Loucy (cell line): ENCODE data around the gene CALML3.

Source experiments
- EZH2phosphoT487 ChIP-seq: fragments of 200-600 bp; IDR thresholded peaks from 2 replicates; pipeline ENCODE4 v1.6.1; 2018; ENCODE audit warnings: antibody characterized with exemption, mild to moderate bottlenecking, moderate library complexity, borderline replicate concordance
- TF ChIP-seq, protein P1 (sequence below): fragments of 200-600 bp; sonication (generic); conservative IDR thresholded peaks from 2 replicates; pipeline ENCODE4 v1.5.1; 2014; ENCODE audit warnings: mild to moderate bottlenecking, antibody characterized with exemption, low read length

DNA sequence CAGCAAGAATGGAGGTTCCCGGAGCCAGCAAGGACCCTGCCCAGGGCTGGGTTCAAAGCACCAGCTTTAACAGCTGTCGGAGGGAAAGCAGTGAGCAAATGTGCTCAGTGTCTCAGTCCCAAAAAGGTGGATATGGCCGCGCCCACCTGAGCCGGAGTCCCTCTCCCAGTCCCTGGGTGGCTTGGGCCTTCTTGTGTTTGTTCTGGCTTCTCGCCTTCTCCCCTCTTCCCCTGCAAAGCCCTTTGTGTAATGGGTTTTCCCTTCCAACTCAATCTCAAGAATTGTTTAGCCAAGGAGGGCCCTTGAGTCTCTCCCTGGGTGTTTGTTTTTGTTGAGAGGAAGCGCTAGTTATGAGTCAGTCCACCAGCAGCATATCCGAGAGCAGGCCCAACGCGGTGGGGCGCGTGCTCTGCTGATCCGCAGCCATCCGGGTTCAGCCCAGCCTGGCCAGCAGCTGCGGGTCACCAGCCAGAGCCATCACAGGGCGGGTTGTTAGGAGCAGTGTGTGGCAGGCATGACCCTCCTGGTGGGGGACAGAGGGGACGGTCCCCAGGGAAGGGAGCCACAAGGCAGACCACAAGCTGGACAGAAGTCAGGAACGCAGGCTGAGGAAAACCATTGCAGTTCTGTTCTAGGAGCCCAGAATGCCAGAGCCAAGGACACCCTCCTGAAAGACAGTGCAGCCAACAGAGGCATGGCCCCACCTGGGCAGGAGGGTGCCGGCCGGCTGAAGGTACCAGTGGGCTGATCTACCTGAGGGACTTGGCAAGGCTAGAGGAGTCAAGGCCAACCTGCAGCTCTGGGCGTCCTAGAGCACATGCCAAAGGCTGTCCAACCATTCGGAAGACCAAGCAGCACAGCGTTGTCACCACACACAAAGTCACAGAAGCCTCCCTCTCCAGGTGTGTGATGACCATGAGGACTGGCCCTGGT is 21.3 kb downstream of the CALML3 start:
- TF ChIP-seq, protein P1, sequence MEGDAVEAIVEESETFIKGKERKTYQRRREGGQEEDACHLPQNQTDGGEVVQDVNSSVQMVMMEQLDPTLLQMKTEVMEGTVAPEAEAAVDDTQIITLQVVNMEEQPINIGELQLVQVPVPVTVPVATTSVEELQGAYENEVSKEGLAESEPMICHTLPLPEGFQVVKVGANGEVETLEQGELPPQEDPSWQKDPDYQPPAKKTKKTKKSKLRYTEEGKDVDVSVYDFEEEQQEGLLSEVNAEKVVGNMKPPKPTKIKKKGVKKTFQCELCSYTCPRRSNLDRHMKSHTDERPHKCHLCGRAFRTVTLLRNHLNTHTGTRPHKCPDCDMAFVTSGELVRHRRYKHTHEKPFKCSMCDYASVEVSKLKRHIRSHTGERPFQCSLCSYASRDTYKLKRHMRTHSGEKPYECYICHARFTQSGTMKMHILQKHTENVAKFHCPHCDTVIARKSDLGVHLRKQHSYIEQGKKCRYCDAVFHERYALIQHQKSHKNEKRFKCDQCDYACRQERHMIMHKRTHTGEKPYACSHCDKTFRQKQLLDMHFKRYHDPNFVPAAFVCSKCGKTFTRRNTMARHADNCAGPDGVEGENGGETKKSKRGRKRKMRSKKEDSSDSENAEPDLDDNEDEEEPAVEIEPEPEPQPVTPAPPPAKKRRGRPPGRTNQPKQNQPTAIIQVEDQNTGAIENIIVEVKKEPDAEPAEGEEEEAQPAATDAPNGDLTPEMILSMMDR: no peak
- no peak for TF ChIP-seq EZH2phosphoT487
